Hepatocyte (in vitro differentiated cells): ENCODE results near the gene ADGRL1. TPM values are rescaled to one million over a fixed set of nuclear protein-coding genes. Genes with fewer than 3 reads are reported as not detected.
"Not testable (repeated sequence)": the region's sequence is repeated elsewhere in the genome, so short reads cannot be mapped to it uniquely, and the experiment has no call there.

Experiments used
- DNase-seq: peaks from one replicate; pipeline ENCODE4 v3.0.0-alpha.2; 2016; ENCODE audit warnings: low spot score
- H2AFZ ChIP-seq: fragments of 200-600 bp; sonication (generic); 2 replicates; pipeline ENCODE4 v1.6.0; 2016; ENCODE audit warnings: antibody characterized with exemption, mild to moderate bottlenecking
- H3K27ac ChIP-seq: fragments of 200-600 bp; sonication (generic); 2 replicates; pipeline ENCODE4 v1.5.1; 2016; ENCODE audit warnings: mild to moderate bottlenecking
- H3K27me3 ChIP-seq: fragments of 200-600 bp; sonication (generic); 2 replicates; pipeline ENCODE4 v1.6.1; 2016
- H3K36me3 ChIP-seq: fragments of 200-600 bp; sonication (generic); replicated peaks from 2 replicates; pipeline ENCODE4 v1.5.1; 2016; ENCODE audit warnings: low read depth; ENCODE audit not compliant: insufficient read depth
- H3K4me1 ChIP-seq: fragments of 200-600 bp; sonication (generic); 2 replicates; pipeline ENCODE4 v1.5.1; 2016; ENCODE audit warnings: mild to moderate bottlenecking, moderate library complexity; ENCODE audit not compliant: insufficient read depth
- H3K4me2 ChIP-seq: fragments of 200-600 bp; sonication (generic); 2 replicates; pipeline ENCODE4 v1.6.0; 2016
- H3K4me3 ChIP-seq: fragments of 200-600 bp; sonication (generic); 2 replicates; pipeline ENCODE4 v1.5.1; 2016; ENCODE audit warnings: mild to moderate bottlenecking
- H3K79me2 ChIP-seq: fragments of 200-600 bp; sonication (generic); 2 replicates; pipeline ENCODE4 v1.6.0; 2017; ENCODE audit warnings: mild to moderate bottlenecking
- H3K9me2 ChIP-seq: fragments of 200-600 bp; sonication (generic); replicated peaks from 2 replicates; pipeline ENCODE4 v1.6.0; 2017; ENCODE audit warnings: mild to moderate bottlenecking; ENCODE audit not compliant: insufficient read depth
- H3K9me3 ChIP-seq: fragments of 200-600 bp; sonication (generic); 2 replicates; pipeline ENCODE4 v1.5.1; 2016; ENCODE audit warnings: low read depth, mild to moderate bottlenecking
- H4K20me1 ChIP-seq: fragments of 200-600 bp; sonication (generic); 2 replicates; pipeline ENCODE4 v1.6.0; 2016; ENCODE audit warnings: mild to moderate bottlenecking; ENCODE audit not compliant: insufficient read depth, poor library complexity, severe bottlenecking
- CTCF ChIP-seq: fragments of 200-600 bp; sonication (generic); IDR thresholded peaks from 2 replicates; pipeline ENCODE4 v1.5.1; 2016; ENCODE audit warnings: antibody characterized with exemption, mild to moderate bottlenecking; ENCODE audit not compliant: poor library complexity
- EZH2 ChIP-seq: fragments of 200-600 bp; sonication (generic); IDR thresholded peaks from 2 replicates; pipeline ENCODE4 v1.6.1; 2016; ENCODE audit warnings: antibody characterized with exemption, mild to moderate bottlenecking, borderline replicate concordance
- EZH2phosphoT487 ChIP-seq: fragments of 200-600 bp; sonication (generic); IDR thresholded peaks from one replicate; pipeline ENCODE4 v1.6.1; 2018; ENCODE audit warnings: antibody characterized with exemption, mild to moderate bottlenecking, low read depth, moderate library complexity; ENCODE audit not compliant: unreplicated experiment, severe bottlenecking
- WGBS: methylation state at CpG from one replicate; pipeline ENCODE4 v1.1.6; 2016; ENCODE audit warnings: low lambda C conversion rate; ENCODE audit errors: missing lambda C conversion rate; 5-methylcytosine and 5-hydroxymethylcytosine counted together
- polyA plus RNA-seq: library from polyadenylated mRNA; unstranded; fragments of >200 nt; fragmentation: Nextera tagmentation; extraction: Ambion mirVana; gene quantifications from 2 replicates; pipeline ENCODE4 v1.2.1, GENCODE V29; 2016
- total RNA-seq: library from RNA; depleted of rRNA; stranded (reverse); fragments of >200 nt; gene quantifications from 2 replicates; pipeline ENCODE4 v1.2.3, GENCODE V29; 2014

The ADGRL1 gene
- total and polyA plus RNA-seq, 2 experiments from 2014 or later: 11.5 to 11.9 TPM

- H3K27me3 ChIP-seq, H4K20me1 ChIP-seq, H3K4me1 ChIP-seq, H3K27ac ChIP-seq, H3K36me3 ChIP-seq, H3K79me2 ChIP-seq, H2AFZ ChIP-seq, H3K9me2 ChIP-seq, H3K9me3 ChIP-seq, H3K4me3 ChIP-seq: not testable (repeated sequence)
- H3K4me2 ChIP-seq: peak overlapping the region; percentile 59
- DNase-seq: peak; percentile 59
- 9% methylated on average over 17 of the region's 19 CpGs for WGBS
- TF ChIP-seq CTCF: peak; percentile 24
Measured at GRCh38 chr19:14221345-14221744, 15.4 kb upstream of the ADGRL1 start.

- no peak for DNase-seq
- Histone ChIP-seq H3K79me2 (no peaks in the 10 kb centered on the region), H3K36me3 (no peaks in the 10 kb centered on the region), H2AFZ (no peak overlapping the region), H3K27me3 (no peaks in the 10 kb centered on the region), H3K4me2 (no peak overlapping the region), H3K9me3 (no peaks in the 10 kb centered on the region), H3K27ac (no peak overlapping the region), H4K20me1 (no peaks in the 10 kb centered on the region), H3K4me3 (no peak overlapping the region), H3K4me1 (no peaks in the 10 kb centered on the region), H3K9me2 (no peaks in the 10 kb centered on the region)
- TF ChIP-seq EZH2 (no peak), EZH2phosphoT487 (no peak), CTCF (no peak)
- 85% methylated on average over 12 of the region's 12 CpGs for whole genome bisulfite sequencing
Measured at GRCh38 chr19:14218620-14219330, 12.8 kb upstream of the ADGRL1 start.

GRCh38 chr19:14217886-14218285, 11.9 kb upstream of the ADGRL1 start:
- H3K27ac ChIP-seq, H3K79me2 ChIP-seq, H4K20me1 ChIP-seq, H3K9me3 ChIP-seq, H3K4me1 ChIP-seq, H3K4me2 ChIP-seq, H3K9me2 ChIP-seq, H3K36me3 ChIP-seq, H2AFZ ChIP-seq, DNase-seq, H3K27me3 ChIP-seq, H3K4me3 ChIP-seq: not testable (repeated sequence)
- 56% methylated on average over 4 of the region's 4 CpGs for WGBS

- Histone ChIP-seq H2AFZ (no peak overlapping the region), H3K27me3 (no peaks in the 10 kb centered on the region), H4K20me1 (no peaks in the 10 kb centered on the region), H3K4me2 (no peak overlapping the region), H3K79me2 (no peaks in the 10 kb centered on the region), H3K27ac (no peak overlapping the region), H3K4me1 (no peaks in the 10 kb centered on the region), H3K36me3 (no peaks in the 10 kb centered on the region), H3K9me2 (no peaks in the 10 kb centered on the region), H3K4me3 (no peak overlapping the region), H3K9me3 (no peaks in the 10 kb centered on the region)
- TF ChIP-seq EZH2 (no peak), EZH2phosphoT487 (no peak), CTCF (no peak)
- no peak for DNase-seq
- 96% methylated on average over 2 of the region's 2 CpGs for WGBS
Measured at GRCh38 chr19:14214580-14214979, 8.6 kb upstream of the ADGRL1 start.

- H3K27me3 ChIP-seq: not testable (repeated sequence)
Measured at GRCh38 chr19:14210182-14210581, 4.2 kb upstream of the ADGRL1 start.

GRCh38 chr19:14209401-14209800, 3.4 kb upstream of the ADGRL1 start:
- H3K9me2 ChIP-seq, H3K36me3 ChIP-seq, H2AFZ ChIP-seq, H3K4me1 ChIP-seq, H3K4me3 ChIP-seq, H3K27ac ChIP-seq, H4K20me1 ChIP-seq, DNase-seq, H3K27me3 ChIP-seq, H3K9me3 ChIP-seq: not testable (repeated sequence)
- peak overlapping the region; percentile 57 for H3K4me2 ChIP-seq
- peaks cover 16% of the 10 kb centered on the region for H3K79me2 ChIP-seq
- 60% methylated on average over 31 of the region's 40 CpGs for WGBS

More at GRCh38 chr19:14210182-14210581, 4.2 kb upstream of the ADGRL1 start:
- not testable (repeated sequence) for H3K27ac ChIP-seq, H3K36me3 ChIP-seq, H3K79me2 ChIP-seq, H2AFZ ChIP-seq, H3K4me3 ChIP-seq, DNase-seq, H3K9me2 ChIP-seq, H3K9me3 ChIP-seq, H3K4me1 ChIP-seq, H4K20me1 ChIP-seq, H3K4me2 ChIP-seq
- 87% methylated on average over 9 of the region's 9 CpGs for WGBS
